ENCODE results near the gene KCNJ6. TPM values are rescaled to one million over a fixed set of nuclear protein-coding genes. Genes with fewer than 3 reads are reported as not detected.

The KCNJ6 gene
- total RNA-seq, 1 donor from 2014 or later, result 0.20 TPM

DNA sequence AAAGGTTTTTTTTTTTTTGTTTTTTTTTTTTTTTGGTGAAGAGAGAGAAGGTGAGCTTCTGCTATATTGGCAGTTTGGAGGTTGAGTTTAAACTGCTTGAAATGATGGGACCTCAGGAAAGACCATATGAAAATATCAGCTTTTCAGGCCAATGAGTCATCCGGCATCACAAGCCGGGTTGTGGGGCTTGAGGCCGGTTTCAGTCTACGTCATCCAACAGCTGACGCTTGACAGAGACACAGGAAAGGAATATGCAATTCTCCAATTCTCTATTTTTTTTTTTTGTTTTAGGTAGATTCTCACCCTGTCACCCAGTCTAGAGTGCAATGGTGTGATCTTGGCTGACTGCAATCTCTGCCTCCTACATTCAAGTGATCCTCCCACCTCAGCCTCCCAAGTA is 52.4 kb downstream of the KCNJ6 start:
- DNase-seq, result no peak

DNA sequence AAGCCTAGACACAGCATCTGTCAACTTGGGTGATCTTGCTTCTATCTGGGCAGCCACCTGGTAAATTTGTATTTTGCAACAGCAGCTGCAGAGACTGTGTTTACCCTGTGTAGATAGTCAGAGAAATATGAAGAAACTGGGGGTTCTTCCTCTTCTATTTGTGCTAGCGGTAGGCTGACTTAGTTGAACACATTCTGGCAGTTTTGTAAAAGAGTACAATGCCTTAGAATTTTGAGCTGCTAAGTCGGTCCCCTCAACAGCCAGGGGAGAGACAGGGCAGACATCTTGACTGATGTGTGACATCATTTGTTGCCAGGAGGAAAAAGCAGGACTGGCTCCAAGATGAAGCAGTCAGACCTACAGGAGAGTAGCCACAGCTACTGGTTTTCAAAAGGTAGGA is 53.7 kb downstream of the KCNJ6 start:
- DNase-seq, result no peak

GRCh38 chr21:37861561-37861960 is 54.7 kb downstream of the KCNJ6 start:
- no peak for DNase-seq

GRCh38 chr21:37860416-37860815 is 55.8 kb downstream of the KCNJ6 start:
- DNase-seq, result no peak

GRCh38 chr21:37855647-37856625 is 60.3 kb downstream of the KCNJ6 start:
- DNase-seq, result peak; percentile 26

DNA sequence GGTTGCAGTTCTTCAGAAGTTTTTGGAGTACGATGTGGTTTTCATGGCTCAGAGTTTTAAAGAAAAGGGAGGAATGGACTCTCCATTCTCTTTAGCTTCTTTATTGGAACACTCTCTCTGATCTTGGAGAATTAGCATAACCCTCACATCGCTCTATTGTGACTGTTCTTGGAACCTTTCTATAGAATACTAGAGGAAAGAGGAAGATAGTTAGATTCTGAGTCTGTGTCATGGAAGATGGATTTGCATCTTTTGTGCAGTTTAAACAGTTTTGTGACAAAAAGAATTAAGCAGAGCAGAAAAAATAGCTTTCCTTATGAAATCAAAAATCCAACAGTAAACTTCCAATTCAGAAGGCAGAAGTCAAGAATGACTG is 61.0 kb downstream of the KCNJ6 start:
- no peak for DNase-seq

- DNase-seq, result no peak
Observed at GRCh38 chr21:37849506-37850102, 66.7 kb downstream of the KCNJ6 start.

- no peak for DNase-seq
Observed at GRCh38 chr21:37848721-37849490, 67.4 kb downstream of the KCNJ6 start.

- DNase-seq, result no peak
Observed at GRCh38 chr21:37845535-37845934, 70.7 kb downstream of the KCNJ6 start.

GRCh38 chr21:37843191-37843590 is 73.1 kb downstream of the KCNJ6 start:
- DNase-seq, result no peak

GRCh38 chr21:37842163-37842919 is 73.9 kb downstream of the KCNJ6 start:
- no peak for DNase-seq

DNA sequence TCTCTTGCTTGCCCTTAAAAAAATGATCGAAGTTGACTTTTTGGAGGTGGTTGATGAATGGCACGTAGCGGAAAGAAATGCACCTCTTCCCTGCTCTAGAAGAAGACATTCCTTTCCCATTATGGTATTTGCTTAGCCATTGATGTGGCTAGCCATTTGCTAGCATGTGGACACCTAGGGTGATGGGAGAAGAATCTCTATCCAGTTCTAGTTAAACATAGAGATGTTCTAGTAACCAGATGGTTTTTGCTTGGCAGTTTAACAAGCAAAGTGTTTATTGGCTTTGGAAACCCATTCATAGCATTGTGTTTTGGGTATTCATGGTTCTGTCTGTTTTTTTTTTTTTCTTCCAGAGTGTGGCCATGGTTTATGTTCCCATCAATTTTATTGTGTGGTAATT is 78.9 kb downstream of the KCNJ6 start:
- no peak for DNase-seq

DNA sequence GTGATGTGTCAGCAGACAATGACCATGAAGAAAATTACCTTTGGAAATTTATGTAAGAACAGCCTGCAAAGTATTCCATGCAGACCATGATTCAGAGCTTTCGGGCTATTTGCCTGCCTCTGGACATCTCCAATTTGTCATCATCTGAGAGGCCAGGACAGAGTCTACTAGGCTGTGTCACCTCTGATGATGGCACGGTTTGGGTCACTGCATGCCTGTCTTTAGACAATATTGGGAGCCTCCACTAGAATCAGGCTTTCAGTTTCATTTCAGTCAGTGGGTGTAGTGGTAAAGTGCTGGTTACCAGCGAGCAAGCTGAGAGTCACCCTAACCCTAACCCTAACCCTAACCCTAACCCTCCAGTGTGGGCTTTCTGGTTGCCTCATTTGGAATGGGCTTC is 80.8 kb downstream of the KCNJ6 start:
- DNase-seq, result no peak

- no peak for DNase-seq
Observed at GRCh38 chr21:37833301-37833700, 83.0 kb downstream of the KCNJ6 start.

GRCh38 chr21:37829447-37829846 is 86.8 kb downstream of the KCNJ6 start:
- DNase-seq, result no peak

- no peak for DNase-seq
Observed at GRCh38 chr21:37828991-37829390, 87.3 kb downstream of the KCNJ6 start.

GRCh38 chr21:37828556-37828955 is 87.7 kb downstream of the KCNJ6 start:
- DNase-seq, result no peak

GRCh38 chr21:37827913-37828312 is 88.3 kb downstream of the KCNJ6 start:
- no peak for DNase-seq

GRCh38 chr21:37821786-37822450 is 94.3 kb downstream of the KCNJ6 start:
- DNase-seq, result no peak

- DNase-seq, result no peak
Observed at GRCh38 chr21:37821092-37821491, 95.2 kb downstream of the KCNJ6 start.

DNA sequence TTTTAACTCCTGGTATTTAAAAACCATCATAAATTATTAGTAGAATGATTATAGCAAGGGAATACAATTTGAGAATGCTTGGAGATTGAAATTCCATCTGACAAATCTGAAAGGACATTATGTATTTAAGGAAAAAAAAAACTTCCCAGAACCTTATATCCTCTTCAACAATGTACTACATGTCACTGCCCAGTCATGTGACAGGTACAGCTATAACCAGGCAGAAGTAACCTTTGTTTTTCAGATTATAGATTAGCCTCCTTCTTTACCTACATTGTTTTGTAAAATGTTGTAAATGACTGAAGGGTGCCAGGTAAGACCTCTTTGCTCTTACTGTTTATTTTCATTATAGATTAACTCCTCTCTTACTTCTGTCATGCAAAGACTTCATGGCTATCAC is 96.9 kb downstream of the KCNJ6 start:
- no peak for DNase-seq

DNA sequence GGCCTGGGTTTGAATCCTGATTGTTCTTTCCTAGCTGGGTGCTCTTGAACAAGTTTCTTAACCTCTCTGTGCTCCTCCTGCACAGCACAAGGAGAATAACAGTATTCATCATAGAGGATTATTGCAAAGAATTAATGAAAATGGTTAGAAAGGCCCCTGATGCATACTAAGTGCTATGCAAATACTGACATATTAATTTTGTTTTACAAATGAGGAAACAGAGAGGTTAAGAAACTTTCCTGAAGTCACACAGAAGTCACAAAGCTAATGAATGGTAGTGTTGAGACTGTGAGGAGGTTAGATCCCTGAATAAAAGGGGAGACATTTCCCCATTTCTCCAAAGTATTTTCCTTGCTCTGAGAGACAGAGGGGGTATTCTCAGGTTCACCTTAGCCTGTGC is 99.0 kb downstream of the KCNJ6 start:
- no peak for DNase-seq
